ENCODE measurements around the gene SRSF10. TPM values are rescaled to one million over a fixed set of nuclear protein-coding genes. Genes with fewer than 3 reads are reported as not detected.
"Not testable (repeated sequence)": the region's sequence is repeated elsewhere in the genome, so short reads cannot be mapped to it uniquely, and the experiment has no call there.

SRSF10 gene
- total RNA-seq, 4 donors from 2014 or later: 86.3 to 224 (median 112) TPM

DNA sequence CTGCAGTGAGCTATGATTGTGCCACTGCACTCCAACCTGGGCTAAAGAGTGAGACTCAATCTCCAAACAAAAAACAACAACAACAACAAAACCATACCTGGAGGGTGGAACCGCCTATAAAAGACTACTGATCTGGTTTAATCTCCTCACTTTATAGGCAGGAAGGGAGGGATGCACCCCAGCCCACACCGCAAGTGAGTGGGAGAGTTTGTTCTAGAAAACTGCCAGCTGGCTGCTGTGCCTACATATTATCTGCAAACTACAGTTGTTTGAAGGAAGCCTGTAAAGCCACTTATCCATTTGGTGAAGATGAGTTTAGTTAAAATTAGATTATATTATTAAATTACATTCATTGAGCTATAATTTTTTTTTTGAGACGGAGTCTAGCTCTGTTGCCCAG is 9.1 kb upstream of the SRSF10 start:
- no peak for DNase-seq
- Histone ChIP-seq H3K36me3 (no peaks in the 10 kb centered on the region), H3K27ac (no peak overlapping the region), H3K4me1 (peaks cover 0 to 6% (median 0%) of the 10 kb centered on the region in 4 donors), H3K4me3 (no peak overlapping the region), H3K27me3 (no peaks in the 10 kb centered on the region), H3K9me3 (no peaks in the 10 kb centered on the region)
- TF ChIP-seq POLR2A (IDR thresholded peaks at IDR 0.05): no peak
- TF ChIP-seq, protein P1, sequence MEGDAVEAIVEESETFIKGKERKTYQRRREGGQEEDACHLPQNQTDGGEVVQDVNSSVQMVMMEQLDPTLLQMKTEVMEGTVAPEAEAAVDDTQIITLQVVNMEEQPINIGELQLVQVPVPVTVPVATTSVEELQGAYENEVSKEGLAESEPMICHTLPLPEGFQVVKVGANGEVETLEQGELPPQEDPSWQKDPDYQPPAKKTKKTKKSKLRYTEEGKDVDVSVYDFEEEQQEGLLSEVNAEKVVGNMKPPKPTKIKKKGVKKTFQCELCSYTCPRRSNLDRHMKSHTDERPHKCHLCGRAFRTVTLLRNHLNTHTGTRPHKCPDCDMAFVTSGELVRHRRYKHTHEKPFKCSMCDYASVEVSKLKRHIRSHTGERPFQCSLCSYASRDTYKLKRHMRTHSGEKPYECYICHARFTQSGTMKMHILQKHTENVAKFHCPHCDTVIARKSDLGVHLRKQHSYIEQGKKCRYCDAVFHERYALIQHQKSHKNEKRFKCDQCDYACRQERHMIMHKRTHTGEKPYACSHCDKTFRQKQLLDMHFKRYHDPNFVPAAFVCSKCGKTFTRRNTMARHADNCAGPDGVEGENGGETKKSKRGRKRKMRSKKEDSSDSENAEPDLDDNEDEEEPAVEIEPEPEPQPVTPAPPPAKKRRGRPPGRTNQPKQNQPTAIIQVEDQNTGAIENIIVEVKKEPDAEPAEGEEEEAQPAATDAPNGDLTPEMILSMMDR (IDR thresholded peaks at IDR 0.05): no peak

DNA sequence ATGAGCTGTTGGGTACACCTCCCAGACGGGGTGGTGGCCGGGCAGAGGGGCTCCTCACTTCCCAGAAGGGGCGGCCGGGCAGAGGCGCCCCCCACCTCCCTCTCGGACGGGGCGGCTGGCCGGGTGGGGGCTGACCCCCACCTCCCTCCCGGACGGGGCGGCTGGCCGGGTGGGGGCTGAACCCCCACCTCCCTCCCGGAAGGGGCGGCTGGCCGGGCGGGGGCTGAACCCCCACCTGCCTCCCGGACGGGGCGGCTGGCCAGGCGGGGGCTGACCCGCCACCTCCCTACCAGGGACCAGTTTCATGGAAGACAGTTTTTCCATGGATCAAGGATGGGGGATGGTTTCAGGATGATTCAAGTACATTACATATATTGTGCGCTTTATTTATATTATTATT is 6.9 kb upstream of the SRSF10 start:
- H3K27me3 ChIP-seq, H3K4me3 ChIP-seq, H3K36me3 ChIP-seq, DNase-seq, H3K27ac ChIP-seq, H3K9me3 ChIP-seq: not testable (repeated sequence)
- H3K4me1 ChIP-seq: peaks cover 0 to 10% (median 0%) of the 10 kb centered on the region in 4 donors

DNA sequence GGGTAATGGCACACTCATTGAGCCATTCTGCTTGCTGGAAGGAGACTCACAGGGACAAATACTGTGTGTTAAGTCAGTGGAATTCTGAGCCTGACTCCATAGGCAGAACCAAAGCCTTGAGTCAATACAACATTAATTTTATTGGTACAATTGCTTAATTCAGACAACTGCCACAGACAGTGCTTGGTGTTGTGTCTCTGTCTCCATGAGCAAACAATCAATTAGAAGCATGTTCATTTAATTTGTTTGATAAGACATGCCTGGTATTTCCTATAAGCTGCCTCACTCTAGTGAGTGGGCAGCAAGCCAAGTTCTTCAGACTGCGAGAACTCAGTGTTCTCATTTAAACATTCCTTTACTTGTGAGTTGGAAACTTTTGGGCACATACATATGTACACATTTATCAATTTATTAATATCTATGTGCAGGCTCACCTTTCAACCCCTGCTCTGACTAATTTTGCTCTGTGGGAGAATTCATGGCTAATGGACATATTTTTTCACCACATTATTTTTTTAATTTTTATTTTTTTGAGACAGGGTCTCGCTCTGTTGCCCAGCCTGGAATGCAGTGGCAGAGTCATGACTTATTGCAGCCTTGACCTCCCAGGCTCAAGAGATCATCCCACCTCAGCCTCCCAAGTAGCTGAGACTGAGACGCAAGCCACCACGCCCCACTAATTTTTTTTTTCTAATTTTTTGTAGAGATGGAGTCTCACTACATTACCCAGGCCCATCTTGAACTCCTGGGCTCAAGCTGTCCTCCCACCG is 4.5 kb upstream of the SRSF10 start:
- H3K9me3 ChIP-seq: no peaks in the 10 kb centered on the region
- H3K4me1 ChIP-seq: peaks cover 0 to 19% (median 0%) of the 10 kb centered on the region in 4 donors
- H3K36me3 ChIP-seq: no peaks in the 10 kb centered on the region
- no peaks in the 10 kb centered on the region for H3K27me3 ChIP-seq
- no peak overlapping the region for H3K4me3 ChIP-seq
- no peak for TF ChIP-seq POLR2A (IDR thresholded peaks at IDR 0.05)
- TF ChIP-seq, protein P1 (IDR thresholded peaks at IDR 0.05): no peak
- DNase-seq: no peak
- peak overlapping the region in 2 of 4 donors; percentile 4 to 18 for H3K27ac ChIP-seq

DNA sequence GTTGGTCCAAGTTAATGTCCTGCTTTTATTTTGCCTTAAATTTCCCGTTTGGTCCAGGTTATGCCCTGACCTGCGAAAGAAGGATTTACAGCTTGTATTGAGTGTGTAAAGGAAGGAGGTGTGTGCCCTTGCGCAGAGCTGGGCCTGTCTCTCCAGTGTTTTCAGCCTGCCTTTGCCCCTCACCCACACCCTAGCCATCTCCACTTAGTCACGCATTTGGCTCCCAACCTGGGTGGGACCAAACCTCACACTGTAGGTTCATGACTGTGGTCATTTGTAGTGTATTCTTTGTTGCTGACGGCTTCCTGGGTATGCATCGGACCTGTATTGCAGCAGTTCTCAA is 572 bp upstream of the SRSF10 start:
- Histone ChIP-seq H3K27me3 (no peaks in the 10 kb centered on the region), H3K4me1 (peaks cover 0 to 49% (median 10%) of the 10 kb centered on the region in 4 donors), H3K36me3 (no peaks in the 10 kb centered on the region), H3K27ac (peak overlapping the region; percentile 94 to 98 (median 96)), H3K9me3 (no peaks in the 10 kb centered on the region), H3K4me3 (peak overlapping the region; percentile 82 to 93 (median 90))
- TF ChIP-seq, protein P1 (IDR thresholded peaks at IDR 0.05): no peak
- TF ChIP-seq POLR2A (IDR thresholded peaks at IDR 0.05): no peak
- DNase-seq: peak in 1 of 3 donors; percentile 52

DNA sequence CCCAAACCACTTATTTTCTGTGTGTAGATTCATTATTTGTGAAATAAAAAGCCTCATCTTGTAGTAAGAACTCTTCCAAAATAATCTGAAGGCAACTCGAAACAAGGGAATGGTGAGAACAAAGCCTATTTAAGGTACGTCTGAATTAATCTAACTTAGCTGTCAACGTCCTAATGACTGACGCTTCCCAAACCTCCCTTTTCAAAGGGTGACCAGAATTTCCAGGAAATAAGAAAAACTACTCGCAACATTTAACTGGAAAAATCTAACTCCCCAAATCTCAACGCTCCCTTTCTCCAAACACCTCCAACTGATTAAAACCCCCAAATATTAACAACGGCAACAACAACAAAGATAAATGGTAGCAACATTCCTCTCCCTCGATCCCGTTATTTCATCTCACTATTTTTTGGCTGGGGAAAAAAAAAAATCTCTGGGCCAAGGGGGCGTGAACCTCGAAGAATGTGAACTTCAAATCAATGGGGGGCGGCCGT is 693 bp downstream of the SRSF10 start:
- Histone ChIP-seq H3K4me1 (peaks cover 0 to 47% (median 10%) of the 10 kb centered on the region in 4 donors), H3K9me3 (no peaks in the 10 kb centered on the region), H3K27me3 (no peaks in the 10 kb centered on the region), H3K27ac (peak overlapping the region; percentile 94 to 98 (median 96)), H3K36me3 (peaks cover 0 to 2% (median 0%) of the 10 kb centered on the region in 3 donors), H3K4me3 (peak overlapping the region; percentile 82 to 93 (median 90))
- TF ChIP-seq POLR2A (IDR thresholded peaks at IDR 0.05): no peak
- TF ChIP-seq, protein P1 (IDR thresholded peaks at IDR 0.05): no peak
- no peak for DNase-seq

DNA sequence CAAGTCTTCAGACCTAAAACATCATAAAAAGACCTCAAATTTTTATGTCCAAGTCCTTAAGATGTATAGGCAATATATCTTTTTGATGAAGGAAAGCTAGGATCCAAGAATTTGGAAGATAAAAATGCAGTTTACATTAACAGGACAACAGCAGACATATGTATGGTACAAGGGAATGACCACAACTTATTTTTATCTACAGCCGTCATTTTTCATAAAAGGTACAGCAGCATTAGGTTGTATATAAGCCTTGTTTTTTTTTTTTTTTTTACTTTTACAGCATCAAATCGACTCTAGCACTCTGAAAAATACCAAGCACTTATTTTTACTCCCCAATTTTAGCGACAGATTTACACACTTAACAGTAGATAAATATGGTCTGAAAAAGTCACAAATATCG is 1.3 kb downstream of the SRSF10 start:
- H3K27me3 ChIP-seq: no peaks in the 10 kb centered on the region
- peak overlapping the region in 2 of 4 donors; percentile 43 to 94 for H3K27ac ChIP-seq
- no peaks in the 10 kb centered on the region for H3K9me3 ChIP-seq
- no peak for DNase-seq
- peaks cover 0 to 8% (median 0%) of the 10 kb centered on the region in 3 donors for H3K36me3 ChIP-seq
- H3K4me1 ChIP-seq: peaks cover 0 to 42% (median 10%) of the 10 kb centered on the region in 4 donors
- H3K4me3 ChIP-seq: peak overlapping the region; percentile 16 to 93 (median 84)
- TF ChIP-seq, protein P1 (IDR thresholded peaks at IDR 0.05): no peak
- no peak for TF ChIP-seq POLR2A (IDR thresholded peaks at IDR 0.05)
